Measurements from ENCODE around the gene UGT2A3. TPM values are rescaled to one million over a fixed set of nuclear protein-coding genes. Genes with fewer than 3 reads are reported as not detected.

The UGT2A3 gene
- polyA plus RNA-seq, 3 donors = 56.1 to 117 (median 78.3) TPM

- no peak for DNase-seq (ENCODE audit: extremely low read depth in 1 of 11, low read depth in 9 of 11, low spot score in 4 of 11)
Observed at GRCh38 chr4:68883870-68884269, 67.7 kb downstream of the UGT2A3 start.

Other genes starting within 250 kb of the UGT2A3 start
- gene UGT2B10, start 135.8 kb downstream of the UGT2A3 start, polyA plus RNA-seq (ENCODE audit: insufficient read length in 3 of 3) = not detected
- gene UGT2B7, start 144.7 kb upstream of the UGT2A3 start, polyA plus RNA-seq (ENCODE audit: insufficient read length in 3 of 3) = 100 to 1,000 TPM in 2 of 3 donors, 10 to 100 TPM in 1; 79.4 to 103 (median 101) TPM